HepG2 (cell line): Measurements from ENCODE around the gene TMEM132D. TPM values are rescaled to one million over a fixed set of nuclear protein-coding genes. Genes with fewer than 3 reads are reported as not detected.

Experiments
- ATAC-seq: fragments of 200-7000 bp; cut with Tn5 transposase; 3 replicates; pipeline ENCODE4 v1.9.1; 2020; ENCODE audit warnings: mild to moderate bottlenecking, moderate library complexity
- BruUV-seq: library from RNA; stranded (reverse); fragments of 400-500 nt; replicated peaks from 2 replicates; lab custom pipeline; 2021; lab: Mats Ljungman, UMichigan
- CTCF ChIA-PET: fragments of 300-600 bp; formaldehyde crosslinking; extraction: SDS; loops from one replicate; lab custom pipeline; 2021; ENCODE audit warnings: low total read pairs, inconsistent platforms, low intra/inter-chr PET ratio; lab: Yijun Ruan, JAX
- POLR2A ChIA-PET: fragments of 350-600 bp; sonication (Branson Sonifier 250); formaldehyde crosslinking; loops from one replicate; lab custom pipeline; 2020; ENCODE audit warnings: antibody characterized with exemption, inconsistent platforms; lab: Yijun Ruan, JAX
- DNase-seq: peaks from one replicate; pipeline ENCODE4 v3.0.0-alpha.2; 2015; ENCODE audit warnings: low spot score
- FAIRE-seq: peaks from 3 replicates; lab custom pipeline; 2011; peaks lifted over from hg19 to GRCh38; lab: Jason Lieb, UNC
- H2AFZ ChIP-seq: one replicate; pipeline ENCODE4 v1.6.1; 2011; ENCODE audit warnings: low read length, inconsistent platforms
- H3K27ac ChIP-seq: fragments of 300-600 bp; 3 replicates; pipeline ENCODE4 v1.8.0; 2011; ENCODE audit warnings: mixed run types, mild to moderate bottlenecking, mixed read lengths, low read length, inconsistent platforms; ENCODE audit not compliant: insufficient read depth; ENCODE audit errors: extremely low read length
- H3K27me3 ChIP-seq, 2 experiments: fragments of 200-600 bp in 1 of 2; 2 replicates in 1 of 2; 3 replicates in 1 of 2; pipeline versions ENCODE4 v1.6.0 to v1.8.0; 2011; ENCODE audit warnings: low read length in 2 of 2, mild to moderate bottlenecking in 2 of 2, moderate library complexity in 2 of 2, inconsistent platforms in 1 of 2; ENCODE audit not compliant: insufficient read depth in 2 of 2, control insufficient read depth in 1 of 2
- H3K36me3 ChIP-seq, 2 experiments: fragments of 200-600 bp in 1 of 2; replicated peaks in 1 of 2; 2 replicates in 1 of 2; 3 replicates in 1 of 2; pipeline versions ENCODE4 v1.5.1 to v1.8.0; 2011; ENCODE audit warnings: low read length in 2 of 2, inconsistent platforms in 1 of 2; ENCODE audit not compliant: insufficient read depth in 2 of 2, control insufficient read depth in 1 of 2
- H3K4me1 ChIP-seq: 2 replicates; pipeline ENCODE4 v1.5.1; 2012; ENCODE audit warnings: low read length, inconsistent platforms; ENCODE audit not compliant: insufficient read depth
- H3K4me2 ChIP-seq: 2 replicates; pipeline ENCODE4 v1.6.0; 2011; ENCODE audit warnings: low read depth, low read length, inconsistent platforms
- H3K4me3 ChIP-seq, 3 experiments: fragments of 200-600 bp in 1 of 3; sonication (generic), shearing (Covaris generic) in 1 of 3; replicated peaks in 1 of 3; 2 replicates each; pipeline ENCODE4 v1.5.1; 2011 to 2016; ENCODE audit warnings: low read length in 3 of 3, inconsistent platforms in 2 of 3, low read depth in 2 of 3, mild to moderate bottlenecking in 2 of 3, control low read depth in 1 of 3, mixed read lengths in 1 of 3; ENCODE audit not compliant: insufficient read depth in 1 of 3
- H3K79me2 ChIP-seq: one replicate; pipeline ENCODE4 v1.6.1; 2011; ENCODE audit warnings: low read length, inconsistent platforms; ENCODE audit not compliant: insufficient read depth
- H3K9ac ChIP-seq: 2 replicates; pipeline ENCODE4 v1.6.0; 2011; ENCODE audit warnings: mild to moderate bottlenecking, low read depth, low read length, inconsistent platforms; ENCODE audit not compliant: insufficient read depth
- H3K9me3 ChIP-seq: 2 replicates; pipeline ENCODE4 v1.5.1; 2012; ENCODE audit warnings: mild to moderate bottlenecking, low read length
- H4K20me1 ChIP-seq: 2 replicates; pipeline ENCODE4 v1.6.0; 2011; ENCODE audit warnings: inconsistent platforms, mild to moderate bottlenecking, low read length, moderate library complexity; ENCODE audit not compliant: insufficient read depth
- ATF4 ChIP-seq, 2 experiments: fragments of 450-650 bp in 1 of 2; sonication (generic) in 1 of 2; formaldehyde crosslinking; IDR thresholded peaks; 2 replicates each; pipeline versions ENCODE4 v1.5.0 to v1.8.0; 2020 to 2022; ENCODE audit warnings: mild to moderate bottlenecking in 1 of 2, missing genetic modification reagents in 1 of 2
- CENPT ChIP-seq: sonication (generic); formaldehyde crosslinking; IDR thresholded peaks from 2 replicates; pipeline ENCODE4 v1.8.0; 2022; ENCODE audit warnings: low read depth, mild to moderate bottlenecking, moderate library complexity, missing genetic modification reagents
- HMGA1 ChIP-seq: sonication (generic); formaldehyde crosslinking; conservative IDR thresholded peaks from 2 replicates; pipeline ENCODE4 v1.4.0; 2020; ENCODE audit warnings: missing genetic modification reagents
- SOX6 ChIP-seq, 2 experiments: fragments of 450-650 bp in 1 of 2; sonication (generic) in 1 of 2; formaldehyde crosslinking in 1 of 2; IDR thresholded peaks; 2 replicates each; pipeline versions ENCODE4 v1.4.0 to v1.6.1; 2017 to 2020; ENCODE audit warnings: antibody characterized with exemption in 1 of 2, mild to moderate bottlenecking in 1 of 2, missing genetic modification reagents in 1 of 2
- TBX2 ChIP-seq: sonication (generic); formaldehyde crosslinking; IDR thresholded peaks from 2 replicates; pipeline ENCODE4 v1.5.0; 2020; ENCODE audit warnings: missing genetic modification reagents, mild to moderate bottlenecking, borderline replicate concordance
- ZIK1 ChIP-seq: sonication (generic); formaldehyde crosslinking; IDR thresholded peaks from 2 replicates; pipeline ENCODE4 v1.5.0; 2020; ENCODE audit warnings: mild to moderate bottlenecking, low read depth, missing genetic modification reagents, borderline replicate concordance
- ZNF12 ChIP-seq: sonication (generic); formaldehyde crosslinking; IDR thresholded peaks from 2 replicates; pipeline ENCODE4 v1.5.0; 2020; ENCODE audit warnings: missing genetic modification reagents
- ZNF30 ChIP-seq: sonication (generic); formaldehyde crosslinking; IDR thresholded peaks from 2 replicates; pipeline ENCODE4 v1.5.0; 2020; ENCODE audit warnings: mild to moderate bottlenecking, missing genetic modification reagents
- ZNF510 ChIP-seq: sonication (generic); formaldehyde crosslinking; IDR thresholded peaks from 2 replicates; pipeline ENCODE4 v1.4.0; 2020; ENCODE audit warnings: low read depth, mild to moderate bottlenecking, missing genetic modification reagents
- ZNF549 ChIP-seq: sonication (generic); formaldehyde crosslinking; IDR thresholded peaks from 2 replicates; pipeline ENCODE4 v1.5.0; 2020; ENCODE audit warnings: missing genetic modification reagents
- ZNF746 ChIP-seq: sonication (generic); formaldehyde crosslinking; IDR thresholded peaks from 2 replicates; pipeline ENCODE4 v1.8.0; 2022; ENCODE audit warnings: mild to moderate bottlenecking, missing genetic modification reagents
- ZNF768 ChIP-seq: sonication (generic); formaldehyde crosslinking; IDR thresholded peaks from 2 replicates; pipeline ENCODE4 v1.4.0; 2020; ENCODE audit warnings: missing genetic modification reagents
- WGBS: methylation state at CpG from one replicate; pipeline ENCODE4 v1.1.6; 2017; ENCODE audit warnings: low lambda C conversion rate; 5-methylcytosine and 5-hydroxymethylcytosine counted together
- in situ Hi-C: cut with HindIII; loops from 2 replicates; pipeline ENCODE4 v1.10.0; 2017; ENCODE audit warnings: low pct_unique_long_range_greater_than_20kb; ENCODE audit not compliant: extremely low pct_ligation_motif_present
- intact Hi-C: fragments of 100-400 bp; cut with micrococcal nuclease; formaldehyde crosslinking; loops from one replicate; pipeline ENCODE4 v1.10.0; 2022; ENCODE audit not compliant: unreplicated experiment
- polyA plus RNA-seq, 8 experiments: library from polyadenylated mRNA; depleted of rRNA in 3 of 8; stranded (reverse) in 7 of 8; unstranded in 1 of 8; fragments of >200 nt; fragmentation: Illumina TruSeq in 4 of 8; extraction: Trizol in 4 of 8; gene quantifications; 2 replicates each; pipeline versions ENCODE4 v1.2.1 to v1.2.3, GENCODE V29; 2011 to 2016; ENCODE audit warnings: low read depth in 4 of 8, missing spikeins in 1 of 8, mixed read lengths in 1 of 8; ENCODE audit not compliant: insufficient read depth in 1 of 8
- total RNA-seq, 5 experiments: library from RNA; depleted of rRNA; stranded (reverse); fragments of >200 nt; fragmentation: Illumina TruSeq; extraction: Trizol; gene quantifications; 2 replicates each; pipeline ENCODE4 v1.2.3, GENCODE V29; 2016; ENCODE audit warnings: low read depth in 1 of 5
- TF ChIP-seq, protein P1 (sequence below): sonication (generic); formaldehyde crosslinking; IDR thresholded peaks from 2 replicates; pipeline ENCODE4 v1.8.1; 2023; ENCODE audit warnings: mild to moderate bottlenecking, missing genetic modification reagents, borderline replicate concordance

Gene TMEM132D
- total and polyA plus RNA-seq, 2 of the 13 experiments (the other 11 are each of a cell fraction or from before 2014, with no cell fraction given): not detected

DNA sequence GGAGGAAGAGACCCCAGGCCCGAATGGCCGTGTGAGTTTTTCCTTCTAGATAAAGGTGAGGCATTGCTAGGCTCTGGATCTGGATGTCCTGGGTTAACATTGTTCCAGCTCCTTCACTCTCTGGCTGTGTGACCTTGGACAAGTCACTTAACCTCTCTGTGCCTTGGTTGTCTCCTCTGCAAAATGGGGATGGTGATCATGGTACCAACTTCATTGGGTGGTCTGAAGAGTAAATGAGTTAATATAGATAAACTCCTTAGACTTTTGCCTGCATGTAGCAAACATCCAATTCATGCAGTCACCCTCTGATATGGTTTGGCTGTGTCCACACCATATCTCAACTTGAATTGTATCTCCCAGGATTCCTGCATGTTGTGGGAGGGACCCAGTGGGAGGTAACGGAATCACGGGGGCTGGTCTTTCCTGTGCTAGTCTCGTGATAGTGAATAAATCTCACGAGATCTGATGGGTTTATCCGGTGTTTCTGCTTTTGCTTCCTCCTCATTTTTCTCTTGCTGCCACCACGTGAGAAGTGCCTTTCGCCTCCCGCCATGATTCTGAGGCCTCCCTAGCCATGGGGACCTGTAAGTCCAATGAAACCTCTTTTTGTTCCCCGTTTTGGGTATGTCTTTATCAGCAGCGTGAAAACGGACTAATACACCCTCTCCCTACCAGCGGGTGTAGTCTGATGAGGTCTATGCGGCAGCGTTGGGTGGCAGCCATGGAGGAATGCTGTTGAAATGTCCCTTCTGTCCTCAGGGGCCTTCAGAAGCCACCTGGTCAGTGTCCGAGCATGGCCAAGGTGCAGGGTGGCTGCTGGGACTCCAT, 794.4 kb downstream of the TMEM132D start:
- ChIA-PET CTCF (no interaction called here), POLR2A (no interaction called here)
- no peaks in the 10 kb centered on the region for H3K36me3 ChIP-seq
- no peak overlapping the region for H2AFZ ChIP-seq
- H3K4me1 ChIP-seq: no peaks in the 10 kb centered on the region
- 23% methylated on average over 14 of the region's 17 CpGs for WGBS
- no peaks in the 10 kb centered on the region for H3K79me2 ChIP-seq
- H3K27me3 ChIP-seq: peaks cover 0 to 8% of the 10 kb centered on the region in 2 experiments; a peak in 1 of 5 replicates
- no peak overlapping the region for H3K27ac ChIP-seq
- DNase-seq (no peak), ATAC-seq (no peak), FAIRE-seq (no peak)
- TF ChIP-seq ZNF30 (CRISPR knock-in tag) (no peak), CENPT (no peak), SOX6 (IDR thresholded peaks at IDR 0.05) (no peak), SOX6 (CRISPR knock-in tag; IDR thresholded peaks at IDR 0.05) (no peak), ZNF768 (CRISPR knock-in tag) (peak; percentile 24; the same call in 1 of the 2 replicates), ZIK1 (CRISPR knock-in tag) (no peak), TBX2 (CRISPR knock-in tag) (no peak)
- TF ChIP-seq, protein P1, sequence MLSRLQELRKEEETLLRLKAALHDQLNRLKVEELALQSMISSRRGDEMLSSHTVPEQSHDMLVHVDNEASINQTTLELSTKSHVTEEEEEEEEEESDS (CRISPR knock-in tag): no peak
- intact Hi-C loops (no loop called here), in situ Hi-C loops (no loop called here)
- no TSS peak for BruUV-seq
- H3K4me3 ChIP-seq: no peak overlapping the region
- H4K20me1 ChIP-seq: no peaks in the 10 kb centered on the region
- no peak overlapping the region for H3K9ac ChIP-seq
- no peaks in the 10 kb centered on the region for H3K9me3 ChIP-seq
- H3K4me2 ChIP-seq: no peak overlapping the region

DNA sequence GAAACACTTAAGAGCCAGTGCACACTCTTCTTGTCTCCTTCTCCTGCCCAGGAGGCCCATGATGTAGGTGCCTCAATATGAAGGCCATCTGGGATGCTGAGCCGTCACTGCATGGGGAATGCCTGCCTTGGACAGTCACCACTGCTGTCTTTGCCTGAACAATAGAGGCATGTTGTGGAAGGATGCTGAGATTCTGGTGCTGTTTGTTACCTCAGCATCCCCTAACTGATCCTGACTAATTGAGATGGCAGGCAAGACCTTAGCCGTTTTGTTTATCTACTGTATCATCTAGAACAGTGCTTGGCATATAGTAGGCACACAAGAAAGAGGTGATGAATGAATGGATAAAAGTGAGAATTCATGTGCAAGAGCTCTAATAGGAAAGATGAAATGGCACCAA, 797.1 kb downstream of the TMEM132D start:
- POLR2A ChIA-PET: no interaction called here
- CTCF ChIA-PET: no interaction called here

More for the DNA sequence above, 797.1 kb downstream of the TMEM132D start:
- Histone ChIP-seq H3K9ac (no peak overlapping the region), H3K27ac (no peak overlapping the region), H3K27me3 (no peaks in the 10 kb centered on the region), H3K36me3 (no peaks in the 10 kb centered on the region), H3K4me1 (no peaks in the 10 kb centered on the region), H3K4me2 (no peak overlapping the region), H3K9me3 (no peaks in the 10 kb centered on the region), H4K20me1 (no peaks in the 10 kb centered on the region)
- 0% methylated on average over 1 of the region's 2 CpGs for WGBS
- DNase-seq (no peak), ATAC-seq (no peak), FAIRE-seq (no peak)
- in situ Hi-C loops (no loop called here), intact Hi-C loops (no loop called here)
- no TSS peak for BruUV-seq
- TF ChIP-seq ATF4 (CRISPR knock-in tag; IDR thresholded peaks at IDR 0.05) (no peak), ZNF510 (no peak), ZNF549 (no peak), ZNF746 (CRISPR knock-in tag) (no peak), ZNF12 (CRISPR knock-in tag) (peak; percentile 95), HMGA1 (no peak)
- TF ChIP-seq, all 625 proteins: peak for 1
- H3K4me3 ChIP-seq: no peak overlapping the region
- H3K79me2 ChIP-seq: no peaks in the 10 kb centered on the region
- H2AFZ ChIP-seq: no peak overlapping the region
